LNCaP clone FGC (cell line): ENCODE measurements around the gene POLE.

Experiments used
- DNase-seq: peaks from one replicate; pipeline ENCODE4 v3.0.0-alpha.2; 2011; ENCODE audit warnings: low read depth
- H3K4me3 ChIP-seq: 2 replicates; pipeline ENCODE4 v1.5.1; 2011; ENCODE audit warnings: mild to moderate bottlenecking, low read depth, low read length, control low read depth
- TF ChIP-seq, protein P1 (sequence below): IDR thresholded peaks from 2 replicates; pipeline ENCODE4 v1.5.1; 2012; ENCODE audit warnings: mild to moderate bottlenecking; ENCODE audit not compliant: control insufficient read depth, insufficient read depth; ENCODE audit errors: extremely low read depth

The POLE gene

DNA sequence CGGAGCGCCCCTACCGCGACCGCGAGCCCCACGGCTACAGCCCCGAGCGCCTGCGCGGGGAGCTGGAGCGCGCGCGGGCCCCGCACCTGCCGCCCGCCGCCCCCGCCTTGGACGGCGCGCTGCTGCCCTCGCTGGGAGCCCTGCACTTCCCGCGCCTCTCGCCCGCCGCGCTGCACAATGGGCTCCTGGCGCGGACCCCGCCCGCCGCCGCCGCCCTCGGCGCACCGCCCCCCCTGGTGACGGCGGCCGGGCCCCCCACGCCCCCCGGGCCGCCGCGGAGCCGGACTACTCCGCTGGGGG is 103.8 kb downstream of the POLE start:
- TF ChIP-seq, protein P1, sequence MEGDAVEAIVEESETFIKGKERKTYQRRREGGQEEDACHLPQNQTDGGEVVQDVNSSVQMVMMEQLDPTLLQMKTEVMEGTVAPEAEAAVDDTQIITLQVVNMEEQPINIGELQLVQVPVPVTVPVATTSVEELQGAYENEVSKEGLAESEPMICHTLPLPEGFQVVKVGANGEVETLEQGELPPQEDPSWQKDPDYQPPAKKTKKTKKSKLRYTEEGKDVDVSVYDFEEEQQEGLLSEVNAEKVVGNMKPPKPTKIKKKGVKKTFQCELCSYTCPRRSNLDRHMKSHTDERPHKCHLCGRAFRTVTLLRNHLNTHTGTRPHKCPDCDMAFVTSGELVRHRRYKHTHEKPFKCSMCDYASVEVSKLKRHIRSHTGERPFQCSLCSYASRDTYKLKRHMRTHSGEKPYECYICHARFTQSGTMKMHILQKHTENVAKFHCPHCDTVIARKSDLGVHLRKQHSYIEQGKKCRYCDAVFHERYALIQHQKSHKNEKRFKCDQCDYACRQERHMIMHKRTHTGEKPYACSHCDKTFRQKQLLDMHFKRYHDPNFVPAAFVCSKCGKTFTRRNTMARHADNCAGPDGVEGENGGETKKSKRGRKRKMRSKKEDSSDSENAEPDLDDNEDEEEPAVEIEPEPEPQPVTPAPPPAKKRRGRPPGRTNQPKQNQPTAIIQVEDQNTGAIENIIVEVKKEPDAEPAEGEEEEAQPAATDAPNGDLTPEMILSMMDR = no peak
- H3K4me3 ChIP-seq = no peak overlapping the region

GRCh38 chr12:132582582-132583410 is 104.3 kb downstream of the POLE start:
- H3K4me3 ChIP-seq = no peak overlapping the region
- TF ChIP-seq, protein P1 = no peak
- DNase-seq = no peak

More for the DNA sequence above, 103.8 kb downstream of the POLE start:
- DNase-seq = no peak

GRCh38 chr12:132582058-132582420 is 105.1 kb downstream of the POLE start:
- no peak for DNase-seq
- H3K4me3 ChIP-seq = no peak overlapping the region
- TF ChIP-seq, protein P1 = no peak

GRCh38 chr12:132581348-132582057 is 105.6 kb downstream of the POLE start:
- no peak overlapping the region for H3K4me3 ChIP-seq
- DNase-seq = no peak
- TF ChIP-seq, protein P1 = no peak

DNA sequence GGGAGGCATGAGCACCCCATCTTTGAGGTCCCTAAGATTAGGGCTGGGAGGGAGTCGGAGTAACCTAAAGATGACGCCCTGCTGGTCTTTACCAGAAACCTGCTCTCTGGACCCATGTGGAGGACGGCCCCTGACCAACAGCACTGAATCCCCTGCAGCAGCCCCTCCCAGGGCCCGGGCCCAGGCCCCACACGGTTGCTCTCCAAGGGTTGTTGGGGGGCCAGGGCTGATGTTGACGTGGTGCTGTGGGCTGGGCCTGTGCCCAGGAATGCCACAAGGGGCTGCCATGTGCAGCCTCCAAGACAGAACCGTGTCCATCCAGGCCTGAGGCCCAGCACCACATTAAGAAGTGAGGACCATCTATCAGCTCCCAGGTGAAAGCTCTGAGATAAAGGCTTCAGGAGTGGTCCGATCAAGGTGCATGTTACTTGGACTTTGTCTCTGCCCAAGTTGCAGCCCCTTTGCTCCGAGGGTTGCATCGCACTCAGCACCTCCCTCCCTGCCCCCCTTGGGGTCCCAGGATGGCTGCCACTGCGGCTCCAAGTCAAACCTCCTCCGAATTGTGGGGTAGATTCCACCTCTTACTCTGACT is 106.3 kb downstream of the POLE start:
- no peak for DNase-seq
- no peak overlapping the region for H3K4me3 ChIP-seq
- TF ChIP-seq, protein P1 = no peak

DNA sequence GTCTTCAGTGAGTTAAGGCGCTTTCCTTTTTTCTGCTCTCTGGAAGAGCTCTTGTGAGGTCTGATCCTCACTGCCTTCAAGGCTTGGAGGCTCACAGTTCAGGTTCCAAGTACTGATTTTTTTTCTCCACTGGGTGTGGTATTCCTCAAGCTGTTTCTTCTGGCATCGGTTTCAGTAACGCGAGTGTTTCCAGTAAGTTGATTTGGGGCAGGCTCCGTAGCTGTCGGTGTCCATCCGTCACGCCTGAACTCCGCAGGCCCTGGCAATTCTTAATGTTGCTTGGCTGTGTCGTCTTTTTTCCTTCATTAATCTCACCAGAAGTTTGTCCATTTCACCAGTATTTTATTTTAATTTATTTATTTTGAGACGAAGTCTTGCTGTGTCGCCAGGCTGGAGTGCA is 107.4 kb downstream of the POLE start:
- TF ChIP-seq, protein P1 = no peak
- H3K4me3 ChIP-seq = no peak overlapping the region
- DNase-seq = no peak
